ENCODE results near the gene ATOH8. TPM values are rescaled to one million over a fixed set of nuclear protein-coding genes. Genes with fewer than 3 reads are reported as not detected.

ATOH8 gene
- total and polyA plus RNA-seq, 12 donors: 8.7 to 45.9 (median 17.8) TPM

DNA sequence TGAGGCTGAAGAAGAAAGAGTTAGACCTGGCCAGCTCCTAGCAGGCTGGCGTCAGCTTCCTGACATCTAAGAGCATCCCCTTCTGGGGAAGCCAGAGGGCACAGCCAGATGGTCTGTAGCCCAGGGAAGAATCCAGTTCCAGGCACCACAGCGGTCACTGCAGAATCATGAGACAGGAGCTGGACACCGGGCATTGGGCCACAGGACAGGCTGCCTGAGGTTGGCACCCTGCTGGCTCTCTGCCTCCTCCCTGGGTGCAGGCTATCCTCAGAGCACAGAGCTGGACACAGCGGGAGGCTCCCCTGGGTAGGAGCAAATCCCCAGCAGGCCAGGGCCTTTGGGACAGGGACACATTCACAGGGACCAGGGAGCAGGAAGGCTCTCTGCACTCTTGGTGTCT lies 19.8 kb upstream of the ATOH8 start:
- 80 to 85% methylated on average over 4 of the region's 4 CpGs for WGBS, 2 donors
- TF ChIP-seq, protein P1, sequence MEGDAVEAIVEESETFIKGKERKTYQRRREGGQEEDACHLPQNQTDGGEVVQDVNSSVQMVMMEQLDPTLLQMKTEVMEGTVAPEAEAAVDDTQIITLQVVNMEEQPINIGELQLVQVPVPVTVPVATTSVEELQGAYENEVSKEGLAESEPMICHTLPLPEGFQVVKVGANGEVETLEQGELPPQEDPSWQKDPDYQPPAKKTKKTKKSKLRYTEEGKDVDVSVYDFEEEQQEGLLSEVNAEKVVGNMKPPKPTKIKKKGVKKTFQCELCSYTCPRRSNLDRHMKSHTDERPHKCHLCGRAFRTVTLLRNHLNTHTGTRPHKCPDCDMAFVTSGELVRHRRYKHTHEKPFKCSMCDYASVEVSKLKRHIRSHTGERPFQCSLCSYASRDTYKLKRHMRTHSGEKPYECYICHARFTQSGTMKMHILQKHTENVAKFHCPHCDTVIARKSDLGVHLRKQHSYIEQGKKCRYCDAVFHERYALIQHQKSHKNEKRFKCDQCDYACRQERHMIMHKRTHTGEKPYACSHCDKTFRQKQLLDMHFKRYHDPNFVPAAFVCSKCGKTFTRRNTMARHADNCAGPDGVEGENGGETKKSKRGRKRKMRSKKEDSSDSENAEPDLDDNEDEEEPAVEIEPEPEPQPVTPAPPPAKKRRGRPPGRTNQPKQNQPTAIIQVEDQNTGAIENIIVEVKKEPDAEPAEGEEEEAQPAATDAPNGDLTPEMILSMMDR (IDR thresholded peaks at IDR 0.05): peak in 3 of 9 donors; percentile 6 to 20 (median 13)
- no peak overlapping the region for H3K4me3 ChIP-seq
- ATAC-seq: peak in 7 of 8 donors; percentile 12 to 65 (median 28)
- peak overlapping the region in 6 of 10 donors; percentile 22 to 61 (median 42) for H3K27ac ChIP-seq
- no peaks in the 10 kb centered on the region for H3K9me3 ChIP-seq
- intact Hi-C loops (cut with DNase I): loop anchor here in 2 of 10 donors (5.0 to 10.0 kb wide), 2 partner anchors 63 to 351 kb away; no protein-coding TSS in a partner anchor
- no peaks in the 10 kb centered on the region for H3K36me3 ChIP-seq
- peaks cover 6 to 54% (median 24%) of the 10 kb centered on the region in 9 donors for H3K4me1 ChIP-seq
- DNase-seq: peak in 1 of 2 donors; percentile 44
- H3K27me3 ChIP-seq: no peaks in the 10 kb centered on the region

DNA sequence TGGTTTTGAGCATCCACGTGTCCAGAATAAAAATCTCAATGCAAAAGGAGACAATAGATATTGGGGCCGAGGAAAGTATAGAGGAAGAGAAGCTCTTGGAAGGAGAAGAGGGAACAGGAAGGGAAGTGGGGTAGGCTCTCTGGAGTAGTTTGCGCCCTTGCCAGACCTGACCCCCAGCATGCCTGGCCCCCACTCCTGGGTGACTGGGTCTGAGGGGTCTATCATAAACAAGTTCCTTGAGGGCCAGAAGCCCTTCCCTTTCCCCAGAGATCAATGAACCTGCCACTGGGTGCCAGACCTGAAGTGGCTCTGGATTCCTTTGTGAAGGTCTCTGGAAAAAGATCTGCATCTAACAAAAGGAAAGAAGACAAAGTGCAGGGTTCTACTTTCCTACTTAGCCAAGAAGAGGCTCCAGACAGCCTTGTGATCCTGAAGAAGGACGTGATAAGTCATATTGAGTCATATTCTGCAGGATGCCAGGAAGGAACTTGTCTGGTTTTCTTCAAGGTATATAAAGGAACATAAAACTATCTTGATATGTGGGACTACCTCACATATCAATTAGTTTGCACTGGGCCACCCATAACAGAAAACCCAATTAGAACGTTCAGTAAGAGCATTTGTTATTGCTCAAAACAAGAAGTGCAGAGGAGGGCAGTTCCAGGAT lies 18.7 kb upstream of the ATOH8 start:
- Histone ChIP-seq H3K9me3 (peaks cover 0 to 3% (median 0%) of the 10 kb centered on the region in 11 donors), H3K4me1 (peaks cover 6 to 47% (median 19%) of the 10 kb centered on the region in 9 donors), H3K36me3 (no peaks in the 10 kb centered on the region), H3K27me3 (no peaks in the 10 kb centered on the region), H3K27ac (no peak overlapping the region), H3K4me3 (no peak overlapping the region)
- intact Hi-C loops (cut with DNase I): loop anchor here in 2 of 10 donors (5.0 to 10.0 kb wide), 2 partner anchors 62 to 350 kb away; no protein-coding TSS in a partner anchor
- ATAC-seq (no peak), DNase-seq (no peak)
- TF ChIP-seq, protein P1 (IDR thresholded peaks at IDR 0.05): no peak
- 86 to 88% methylated on average over 5 of the region's 5 CpGs for WGBS, 2 donors

DNA sequence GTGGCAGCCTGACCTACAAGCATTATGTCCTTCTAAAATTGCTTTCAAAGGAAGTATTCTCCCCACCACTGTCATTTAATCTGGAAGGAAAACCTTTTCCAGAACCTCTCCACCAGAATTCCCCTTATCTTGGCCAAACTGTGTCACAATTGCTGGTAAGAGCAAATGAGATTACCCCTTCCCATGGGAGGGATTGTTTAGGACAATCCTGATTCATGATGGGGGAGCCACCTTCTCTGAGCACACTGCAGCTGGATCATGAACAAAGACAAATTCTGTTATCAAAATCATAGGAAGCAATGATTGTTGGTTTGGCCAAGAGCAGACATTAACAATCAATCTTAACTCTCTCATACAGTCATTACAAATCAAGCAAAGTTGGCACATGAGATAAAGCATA lies 18.1 kb upstream of the ATOH8 start:
- DNase-seq (no peak), ATAC-seq (no peak)
- peaks cover 6 to 53% (median 19%) of the 10 kb centered on the region in 9 donors for H3K4me1 ChIP-seq
- H3K36me3 ChIP-seq: no peaks in the 10 kb centered on the region
- no peak overlapping the region for H3K4me3 ChIP-seq
- no peaks in the 10 kb centered on the region for H3K27me3 ChIP-seq
- H3K9me3 ChIP-seq: peaks cover 0 to 5% (median 0%) of the 10 kb centered on the region in 11 donors
- TF ChIP-seq, protein P1 (IDR thresholded peaks at IDR 0.05): no peak
- intact Hi-C loops (cut with DNase I): loop anchor here in 1 of 10 donors (10.0 kb wide), 1 partner anchor 349 kb away; no protein-coding TSS in a partner anchor
- no peak overlapping the region for H3K27ac ChIP-seq

DNA sequence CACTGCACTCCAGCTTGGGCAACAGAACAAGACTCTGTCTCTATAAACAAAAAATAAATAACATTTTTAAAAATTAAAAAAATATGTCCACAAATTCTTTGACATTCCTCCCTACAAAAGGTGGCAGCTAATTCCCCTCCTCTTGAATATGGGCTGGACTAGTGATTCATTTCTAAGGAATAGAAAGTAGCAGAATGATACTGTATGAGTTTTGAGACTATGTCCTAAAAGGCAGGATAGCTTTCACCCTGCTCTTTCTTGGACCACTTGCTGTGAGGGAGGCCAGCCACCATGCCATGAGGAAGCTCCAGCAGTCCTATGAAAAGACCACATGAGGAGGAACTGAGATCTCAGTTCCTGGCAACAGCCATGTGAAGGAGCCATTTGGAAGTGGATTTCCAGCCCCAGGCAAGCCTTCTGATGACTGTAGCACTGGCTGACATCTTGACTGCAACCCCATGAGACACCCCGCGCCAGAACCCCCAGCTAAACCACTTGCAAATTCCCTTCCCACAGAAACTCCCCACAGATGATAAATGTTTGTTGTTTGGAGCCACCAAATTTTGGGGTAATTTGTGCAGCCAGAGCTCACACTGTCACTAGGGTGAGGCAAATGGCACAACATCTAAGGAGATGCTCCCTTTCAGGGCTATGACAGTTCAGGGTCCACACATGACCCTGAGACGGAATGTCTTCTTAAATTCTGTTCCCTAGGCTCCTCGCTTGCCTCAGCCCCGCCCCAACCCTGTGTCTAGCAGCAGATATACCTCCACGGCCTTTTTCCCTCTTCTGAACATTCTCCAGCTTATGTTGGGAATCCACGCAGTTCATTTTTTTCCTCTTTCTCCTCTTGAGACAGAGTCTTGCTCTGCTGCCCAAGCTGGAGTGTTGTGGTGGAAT lies 17.1 kb upstream of the ATOH8 start:
- DNase-seq (no peak), ATAC-seq (no peak)
- Histone ChIP-seq H3K9me3 (peaks cover 0 to 5% (median 0%) of the 10 kb centered on the region in 11 donors), H3K4me3 (no peak overlapping the region), H3K36me3 (no peaks in the 10 kb centered on the region), H3K27ac (peak overlapping the region in 6 of 10 donors; percentile 32 to 67 (median 48)), H3K27me3 (no peaks in the 10 kb centered on the region), H3K4me1 (peaks cover 15 to 63% (median 29%) of the 10 kb centered on the region in 9 donors)
- intact Hi-C loops (cut with DNase I): loop anchor here in 1 of 10 donors (10.0 kb wide), 1 partner anchor 348 kb away; no protein-coding TSS in a partner anchor
- TF ChIP-seq, protein P1 (IDR thresholded peaks at IDR 0.05): no peak
- WGBS, 2 donors: 87% methylated on average over 7 of the region's 7 CpGs
